Gastrocnemius medialis (tissue), 4 donors: ENCODE data around the gene MAN1C1. TPM values are rescaled to one million over a fixed set of nuclear protein-coding genes. Genes with fewer than 3 reads are reported as not detected.

Experiments
- ATAC-seq, 2 donors: fragments of 150-250 bp; one replicate each; pipeline ENCODE4 v1.9.1; 2016
- DNase-seq, 2 donors: peaks; one replicate each; pipeline ENCODE4 v3.0.0-alpha.2; 2019
- H3K27ac ChIP-seq, 4 donors: fragments of 200-600 bp; sonication (generic); 1 replicate in 1 of 4; 2 replicates in 3 of 4; pipeline ENCODE4 v1.5.1; 2016 to 2018; ENCODE audit warnings: mild to moderate bottlenecking in 2 of 4, moderate library complexity in 1 of 4
- H3K27me3 ChIP-seq, 3 donors: fragments of 200-600 bp; sonication (generic) in 2 of 3; 1 replicate in 1 of 3; 2 replicates in 2 of 3; pipeline versions ENCODE4 v1.5.1 to v1.6.0; 2016 to 2019; ENCODE audit warnings: mild to moderate bottlenecking in 1 of 3, moderate library complexity in 1 of 3
- H3K36me3 ChIP-seq, 2 donors: fragments of 200-600 bp; sonication (generic) in 1 of 2; one replicate each; pipeline ENCODE4 v1.5.1; 2017 to 2018
- H3K4me1 ChIP-seq, 2 donors: fragments of 200-600 bp; sonication (generic) in 1 of 2; one replicate each; pipeline ENCODE4 v1.5.1; 2016 to 2017; ENCODE audit warnings: mild to moderate bottlenecking in 2 of 2
- H3K4me3 ChIP-seq, 4 donors: fragments of 200-600 bp; sonication (generic) in 3 of 4; 1 replicate in 1 of 4; 2 replicates in 3 of 4; pipeline ENCODE4 v1.5.1; 2016 to 2019; ENCODE audit warnings: mild to moderate bottlenecking in 2 of 4
- H3K9me3 ChIP-seq, 3 donors: fragments of 200-600 bp; sonication (generic) in 2 of 3; 1 replicate in 1 of 3; 2 replicates in 2 of 3; pipeline ENCODE4 v1.5.1; 2016 to 2019
- POLR2A ChIP-seq, 2 donors: fragments of 450-650 bp; IDR thresholded peaks; one replicate each; pipeline ENCODE4 v1.6.1; 2017; ENCODE audit warnings: antibody characterized with exemption in 2 of 2, mild to moderate bottlenecking in 2 of 2, moderate library complexity in 2 of 2
- in situ Hi-C, 4 donors: fragments of 200-750 bp; cut with MboI; loops; one replicate each; pipeline versions ENCODE4 v1.15.0 to v1.8.0; 2017; ENCODE audit warnings: low sequenced_read_pairs in 4 of 4
- intact Hi-C: fragments of 100-400 bp; cut with DNase I; formaldehyde crosslinking; loops from one replicate; pipeline ENCODE4 v1.15.1; 2023; ENCODE audit warnings: low total_unique reads
- total RNA-seq, 4 donors: library from RNA; depleted of rRNA; stranded (reverse); fragments of >200 nt; gene quantifications; one replicate each; pipeline versions ENCODE4 v1.1.0 to v1.2.3, GENCODE V29; 2016
- TF ChIP-seq, protein P1 (sequence below), 5 experiments: fragments of 450-650 bp in 3 of 5; fragments of 200-600 bp in 2 of 5; sonication (generic) in 2 of 5; IDR thresholded peaks in 4 of 5; conservative IDR thresholded peaks in 1 of 5; 1 replicate in 4 of 5; 2 replicates in 1 of 5; pipeline ENCODE4 v1.5.1; 2016 to 2019; ENCODE audit warnings: antibody characterized with exemption in 5 of 5, mild to moderate bottlenecking in 3 of 5, moderate library complexity in 3 of 5

Gene MAN1C1
- total RNA-seq, 4 donors from 2014 or later = 2.0 to 4.4 (median 2.5) TPM

DNA sequence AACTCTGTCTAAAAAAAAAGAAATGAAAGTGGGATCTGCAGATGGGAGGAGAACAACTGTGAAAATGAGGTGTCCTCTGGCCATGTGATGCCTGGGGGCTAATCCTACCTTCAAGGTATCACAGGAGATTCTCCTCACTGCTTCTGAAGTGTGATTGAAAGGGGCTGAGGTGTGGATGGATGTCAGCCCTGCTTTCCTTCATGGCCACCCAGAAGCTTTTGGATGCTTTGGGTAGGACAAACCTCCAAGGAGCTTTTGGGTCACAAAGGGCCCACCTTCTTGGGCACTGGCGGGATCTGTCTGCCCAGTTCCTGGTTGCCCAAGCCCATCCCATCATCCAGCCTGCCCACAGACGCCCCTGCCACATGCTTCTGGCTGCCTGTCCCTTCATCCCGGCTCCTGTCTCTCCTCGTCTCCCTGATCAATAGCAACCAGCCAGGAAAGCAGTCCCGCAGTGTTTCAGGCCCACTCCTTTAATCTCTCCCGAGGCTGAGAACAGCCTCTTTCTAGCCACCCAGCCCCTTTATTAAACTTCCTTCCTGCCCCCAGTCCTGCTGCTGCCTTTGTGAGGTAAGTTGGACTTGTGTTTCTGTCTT is 87.2 kb downstream of the MAN1C1 start:
- H3K27ac ChIP-seq = no peak overlapping the region
- intact Hi-C loops = no loop called here
- ATAC-seq (no peak), DNase-seq (no peak)
- no peaks in the 10 kb centered on the region for H3K27me3 ChIP-seq
- H3K4me1 ChIP-seq = peaks cover 37 to 44% of the 10 kb centered on the region in 2 donors
- TF ChIP-seq, protein P1, sequence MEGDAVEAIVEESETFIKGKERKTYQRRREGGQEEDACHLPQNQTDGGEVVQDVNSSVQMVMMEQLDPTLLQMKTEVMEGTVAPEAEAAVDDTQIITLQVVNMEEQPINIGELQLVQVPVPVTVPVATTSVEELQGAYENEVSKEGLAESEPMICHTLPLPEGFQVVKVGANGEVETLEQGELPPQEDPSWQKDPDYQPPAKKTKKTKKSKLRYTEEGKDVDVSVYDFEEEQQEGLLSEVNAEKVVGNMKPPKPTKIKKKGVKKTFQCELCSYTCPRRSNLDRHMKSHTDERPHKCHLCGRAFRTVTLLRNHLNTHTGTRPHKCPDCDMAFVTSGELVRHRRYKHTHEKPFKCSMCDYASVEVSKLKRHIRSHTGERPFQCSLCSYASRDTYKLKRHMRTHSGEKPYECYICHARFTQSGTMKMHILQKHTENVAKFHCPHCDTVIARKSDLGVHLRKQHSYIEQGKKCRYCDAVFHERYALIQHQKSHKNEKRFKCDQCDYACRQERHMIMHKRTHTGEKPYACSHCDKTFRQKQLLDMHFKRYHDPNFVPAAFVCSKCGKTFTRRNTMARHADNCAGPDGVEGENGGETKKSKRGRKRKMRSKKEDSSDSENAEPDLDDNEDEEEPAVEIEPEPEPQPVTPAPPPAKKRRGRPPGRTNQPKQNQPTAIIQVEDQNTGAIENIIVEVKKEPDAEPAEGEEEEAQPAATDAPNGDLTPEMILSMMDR (IDR thresholded peaks at IDR 0.05 in 4 of 5, conservative IDR thresholded peaks at IDR 0.05 in 1 of 5) = no peak
- TF ChIP-seq POLR2A (IDR thresholded peaks at IDR 0.05) = no peak
- no peak overlapping the region for H3K4me3 ChIP-seq
- H3K9me3 ChIP-seq = no peaks in the 10 kb centered on the region
- H3K36me3 ChIP-seq = no peaks in the 10 kb centered on the region
- in situ Hi-C loops = no loop called here

DNA sequence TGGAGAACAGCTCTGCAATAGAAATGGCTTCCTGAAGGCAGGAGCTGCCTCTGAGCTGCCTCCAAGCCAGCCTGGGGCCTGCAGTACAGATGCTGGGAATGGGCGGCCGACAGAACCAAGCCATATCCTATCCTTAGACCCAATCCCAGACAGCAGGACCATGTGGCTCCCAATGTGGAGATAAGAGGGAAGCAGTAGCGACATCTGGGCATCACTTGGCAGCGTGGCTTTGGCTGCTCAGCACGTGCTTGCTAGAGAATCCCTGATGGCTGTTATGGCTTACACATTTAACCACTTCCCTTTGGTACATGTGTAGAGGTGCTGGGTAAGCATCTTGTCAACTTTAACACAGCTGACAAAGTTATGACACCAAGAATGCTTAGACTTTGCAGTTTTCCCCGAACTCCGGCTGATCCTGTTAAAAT is 87.7 kb downstream of the MAN1C1 start:
- TF ChIP-seq, protein P1 (IDR thresholded peaks at IDR 0.05 in 4 of 5, conservative IDR thresholded peaks at IDR 0.05 in 1 of 5) = no peak
- peaks cover 32 to 40% of the 10 kb centered on the region in 2 donors for H3K4me1 ChIP-seq
- in situ Hi-C loops = no loop called here
- H3K27me3 ChIP-seq = no peaks in the 10 kb centered on the region
- no peak overlapping the region for H3K4me3 ChIP-seq
- no peak overlapping the region for H3K27ac ChIP-seq
- intact Hi-C loops = no loop called here
- no peak for DNase-seq
- no peaks in the 10 kb centered on the region for H3K9me3 ChIP-seq
- no peak for ATAC-seq
- H3K36me3 ChIP-seq = no peaks in the 10 kb centered on the region

GRCh38 chr1:25705699-25706098 is 89.1 kb downstream of the MAN1C1 start:
- intact Hi-C loops = no loop called here
- no peak overlapping the region for H3K4me3 ChIP-seq
- ATAC-seq = no peak

DNA sequence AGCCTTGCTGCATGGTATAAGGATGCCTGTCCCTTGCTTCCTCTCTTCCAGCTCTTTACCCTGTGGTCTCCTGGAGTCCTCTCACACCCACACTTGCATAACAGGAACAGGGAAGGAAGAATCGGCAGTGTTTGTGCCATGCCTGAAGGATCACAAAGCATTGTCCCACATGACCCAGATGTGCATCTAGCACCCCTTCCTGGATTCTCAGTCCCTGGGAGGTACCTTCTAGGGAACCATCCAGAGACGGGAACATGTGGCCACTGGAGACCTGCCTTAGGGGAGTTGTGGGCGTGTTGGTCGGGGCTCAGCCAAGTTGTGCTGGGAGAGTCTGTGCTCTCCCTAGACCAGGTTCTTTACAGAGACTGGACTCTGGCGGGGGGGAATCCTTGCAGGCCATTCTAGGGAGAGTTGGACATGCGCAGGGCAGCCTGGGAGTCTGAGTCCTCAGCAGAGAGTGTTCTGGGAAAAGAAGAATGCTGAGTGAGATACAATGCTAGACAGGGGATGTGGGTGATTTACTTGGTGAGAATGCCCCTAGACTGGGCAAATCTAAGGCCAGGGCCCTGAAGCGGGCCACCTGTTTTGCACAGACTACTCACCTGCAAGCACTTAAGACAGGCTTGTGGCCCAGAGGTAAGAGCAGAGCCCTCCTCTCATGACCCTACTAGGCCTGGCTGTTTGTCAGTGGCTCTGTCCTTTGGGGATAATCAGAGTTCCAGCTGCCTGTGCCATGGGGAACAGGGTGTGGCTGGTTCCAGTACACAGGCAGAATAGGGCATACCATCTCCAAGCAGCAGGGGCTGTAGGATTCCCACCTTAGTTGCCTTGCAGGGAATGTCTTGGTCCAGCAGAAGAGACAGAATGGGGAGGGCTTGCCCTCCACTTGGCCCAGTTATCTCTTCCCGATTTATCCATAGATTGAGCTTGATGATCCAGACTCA is 89.8 kb downstream of the MAN1C1 start:
- no peak for DNase-seq
- no peaks in the 10 kb centered on the region for H3K36me3 ChIP-seq
- no peaks in the 10 kb centered on the region for H3K9me3 ChIP-seq
- ATAC-seq = peak in 1 of 2 donors; percentile 35
- intact Hi-C loops = no loop called here
- no peak overlapping the region for H3K27ac ChIP-seq
- H3K4me1 ChIP-seq = peaks cover 11 to 19% of the 10 kb centered on the region in 2 donors
- H3K4me3 ChIP-seq = no peak overlapping the region
- H3K27me3 ChIP-seq = no peaks in the 10 kb centered on the region
- TF ChIP-seq, protein P1 (IDR thresholded peaks at IDR 0.05 in 4 of 5, conservative IDR thresholded peaks at IDR 0.05 in 1 of 5) = no peak
- TF ChIP-seq POLR2A (IDR thresholded peaks at IDR 0.05) = no peak
- in situ Hi-C loops = no loop called here

More at GRCh38 chr1:25705699-25706098, 89.1 kb downstream of the MAN1C1 start:
- no peaks in the 10 kb centered on the region for H3K9me3 ChIP-seq
- in situ Hi-C loops = no loop called here
- H3K36me3 ChIP-seq = no peaks in the 10 kb centered on the region
- no peaks in the 10 kb centered on the region for H3K27me3 ChIP-seq
- H3K27ac ChIP-seq = no peak overlapping the region
- TF ChIP-seq POLR2A (IDR thresholded peaks at IDR 0.05) = no peak
- TF ChIP-seq, protein P1 (IDR thresholded peaks at IDR 0.05 in 4 of 5, conservative IDR thresholded peaks at IDR 0.05 in 1 of 5) = no peak
- DNase-seq = no peak
- H3K4me1 ChIP-seq = peaks cover 18 to 26% of the 10 kb centered on the region in 2 donors
